Body of pancreas (tissue), 4 donors: ENCODE results near the gene AIM2. TPM values are rescaled to one million over a fixed set of nuclear protein-coding genes. Genes with fewer than 3 reads are reported as not detected.

Experiments used
- ATAC-seq: fragments of 150-250 bp; one replicate; pipeline ENCODE4 v1.9.1; 2016
- DNase-seq, 4 donors: peaks; one replicate each; pipeline ENCODE4 v3.0.0-alpha.2; 2019
- H3K27ac ChIP-seq, 4 donors: fragments of 200-600 bp; sonication (generic); 1 replicate in 3 of 4; 2 replicates in 1 of 4; pipeline versions ENCODE4 v1.5.1 to v1.6.1; 2016 to 2019; ENCODE audit warnings: mild to moderate bottlenecking in 1 of 4, mixed read lengths in 1 of 4, moderate library complexity in 1 of 4
- H3K27me3 ChIP-seq, 2 donors: fragments of 200-600 bp; sonication (generic); one replicate each; pipeline ENCODE4 v1.6.0; 2016; ENCODE audit warnings: mild to moderate bottlenecking in 1 of 2
- H3K36me3 ChIP-seq, 2 donors: fragments of 200-600 bp; sonication (generic); replicated peaks in 1 of 2; 2 replicates each; pipeline ENCODE4 v1.5.1; 2016; ENCODE audit warnings: low read depth in 2 of 2; ENCODE audit not compliant: insufficient read depth in 1 of 2
- H3K4me1 ChIP-seq: fragments of 200-600 bp; sonication (generic); one replicate; pipeline ENCODE4 v1.6.0; 2016
- H3K4me3 ChIP-seq, 2 donors: fragments of 200-600 bp; sonication (generic); 1 replicate in 1 of 2; 2 replicates in 1 of 2; pipeline ENCODE4 v1.5.1; 2016 to 2019
- H3K9me3 ChIP-seq, 3 donors: fragments of 200-600 bp; sonication (generic); 1 replicate in 2 of 3; 2 replicates in 1 of 3; pipeline ENCODE4 v1.5.1; 2016
- POLR2A ChIP-seq, 3 donors: fragments of 450-650 bp; IDR thresholded peaks; one replicate each; pipeline ENCODE4 v1.6.1; 2016; ENCODE audit warnings: antibody characterized with exemption in 3 of 3, mild to moderate bottlenecking in 2 of 3
- WGBS, 2 donors: methylation state at CpG; one replicate each; pipeline ENCODE4 v1.1.5; 2017; 5-methylcytosine and 5-hydroxymethylcytosine counted together
- intact Hi-C: fragments of 100-400 bp; cut with DNase I; formaldehyde crosslinking; loops from one replicate; pipeline ENCODE4 v1.15.1; 2023
- total RNA-seq, 2 donors: library from RNA; depleted of rRNA; stranded (reverse); fragments of >200 nt; gene quantifications; one replicate each; pipeline ENCODE4 v1.1.0, GENCODE V29; 2016
- TF ChIP-seq, protein P1 (sequence below), 7 experiments: fragments of 450-650 bp in 4 of 7; fragments of 200-600 bp in 3 of 7; sonication (generic) in 3 of 7; IDR thresholded peaks; one replicate each; pipeline ENCODE4 v1.5.1; 2016 to 2019; ENCODE audit warnings: antibody characterized with exemption in 7 of 7

Gene AIM2
- total RNA-seq, 2 donors from 2014 or later = not detected

GRCh38 chr1:159092036-159092760, 15.6 kb upstream of the AIM2 start:
- Histone ChIP-seq H3K27me3 (no peaks in the 10 kb centered on the region), H3K36me3 (no peaks in the 10 kb centered on the region), H3K4me3 (no peak overlapping the region), H3K9me3 (no peaks in the 10 kb centered on the region), H3K4me1 (no peaks in the 10 kb centered on the region), H3K27ac (no peak overlapping the region)
- TF ChIP-seq POLR2A (IDR thresholded peaks at IDR 0.05) = no peak
- TF ChIP-seq, protein P1, sequence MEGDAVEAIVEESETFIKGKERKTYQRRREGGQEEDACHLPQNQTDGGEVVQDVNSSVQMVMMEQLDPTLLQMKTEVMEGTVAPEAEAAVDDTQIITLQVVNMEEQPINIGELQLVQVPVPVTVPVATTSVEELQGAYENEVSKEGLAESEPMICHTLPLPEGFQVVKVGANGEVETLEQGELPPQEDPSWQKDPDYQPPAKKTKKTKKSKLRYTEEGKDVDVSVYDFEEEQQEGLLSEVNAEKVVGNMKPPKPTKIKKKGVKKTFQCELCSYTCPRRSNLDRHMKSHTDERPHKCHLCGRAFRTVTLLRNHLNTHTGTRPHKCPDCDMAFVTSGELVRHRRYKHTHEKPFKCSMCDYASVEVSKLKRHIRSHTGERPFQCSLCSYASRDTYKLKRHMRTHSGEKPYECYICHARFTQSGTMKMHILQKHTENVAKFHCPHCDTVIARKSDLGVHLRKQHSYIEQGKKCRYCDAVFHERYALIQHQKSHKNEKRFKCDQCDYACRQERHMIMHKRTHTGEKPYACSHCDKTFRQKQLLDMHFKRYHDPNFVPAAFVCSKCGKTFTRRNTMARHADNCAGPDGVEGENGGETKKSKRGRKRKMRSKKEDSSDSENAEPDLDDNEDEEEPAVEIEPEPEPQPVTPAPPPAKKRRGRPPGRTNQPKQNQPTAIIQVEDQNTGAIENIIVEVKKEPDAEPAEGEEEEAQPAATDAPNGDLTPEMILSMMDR (IDR thresholded peaks at IDR 0.05) = no peak
- DNase-seq (no peak), ATAC-seq (no peak)
- intact Hi-C loops = no loop called here
- WGBS, 2 donors = 50 to 51% methylated on average over 3 of the region's 3 CpGs

GRCh38 chr1:159091607-159092031, 15.1 kb upstream of the AIM2 start:
- Histone ChIP-seq H3K27me3 (no peaks in the 10 kb centered on the region), H3K27ac (no peak overlapping the region), H3K4me1 (no peaks in the 10 kb centered on the region), H3K9me3 (no peaks in the 10 kb centered on the region), H3K36me3 (no peaks in the 10 kb centered on the region), H3K4me3 (no peak overlapping the region)
- DNase-seq (no peak), ATAC-seq (no peak)
- TF ChIP-seq POLR2A (IDR thresholded peaks at IDR 0.05) = no peak
- TF ChIP-seq, protein P1 (IDR thresholded peaks at IDR 0.05) = no peak
- intact Hi-C loops = no loop called here
- WGBS, 2 donors = 64 to 80% methylated on average over 1 of the region's 1 CpG

- 50 to 53% methylated on average over 2 of the region's 2 CpGs for WGBS, 2 donors
- Histone ChIP-seq H3K36me3 (no peaks in the 10 kb centered on the region), H3K27me3 (no peaks in the 10 kb centered on the region), H3K4me1 (no peaks in the 10 kb centered on the region), H3K9me3 (no peaks in the 10 kb centered on the region), H3K4me3 (no peak overlapping the region), H3K27ac (no peak overlapping the region)
- intact Hi-C loops = no loop called here
- no peak for DNase-seq
- ATAC-seq = no peak
- no peak for TF ChIP-seq POLR2A (IDR thresholded peaks at IDR 0.05)
- TF ChIP-seq, protein P1 (IDR thresholded peaks at IDR 0.05) = no peak
Observed at GRCh38 chr1:159091180-159091560, 14.6 kb upstream of the AIM2 start.

GRCh38 chr1:159090286-159091179, 14.0 kb upstream of the AIM2 start:
- TF ChIP-seq, protein P1 (IDR thresholded peaks at IDR 0.05) = no peak
- no peak for TF ChIP-seq POLR2A (IDR thresholded peaks at IDR 0.05)
- H3K27me3 ChIP-seq = no peaks in the 10 kb centered on the region
- H3K4me1 ChIP-seq = no peaks in the 10 kb centered on the region
- ATAC-seq (no peak), DNase-seq (no peak)
- no peaks in the 10 kb centered on the region for H3K36me3 ChIP-seq
- intact Hi-C loops = no loop called here
- 69 to 75% methylated on average over 4 of the region's 4 CpGs for WGBS, 2 donors
- H3K27ac ChIP-seq = no peak overlapping the region
- no peaks in the 10 kb centered on the region for H3K9me3 ChIP-seq
- H3K4me3 ChIP-seq = no peak overlapping the region
